22Rv1 (cell line): ENCODE measurements around the gene CD9.

ENCODE experiments used
- H3K27ac ChIP-seq: fragments of 450-650 bp; 2 replicates; pipeline ENCODE4 v1.5.1; 2017
- CTCF ChIP-seq: fragments of 450-650 bp; IDR thresholded peaks from 2 replicates; pipeline ENCODE4 v1.5.1; 2017; ENCODE audit warnings: mild to moderate bottlenecking
- ZFX ChIP-seq: fragments of 450-650 bp; IDR thresholded peaks from 2 replicates; pipeline ENCODE4 v1.6.1; 2017; ENCODE audit warnings: antibody characterized with exemption, borderline replicate concordance

Gene CD9

GRCh38 chr12:6199531-6200255 is 507 bp upstream of the CD9 start:
- TF ChIP-seq CTCF (no peak), ZFX (no peak)
- peak overlapping the region; percentile 50; the same call in 1 of the 2 replicates for H3K27ac ChIP-seq

DNA sequence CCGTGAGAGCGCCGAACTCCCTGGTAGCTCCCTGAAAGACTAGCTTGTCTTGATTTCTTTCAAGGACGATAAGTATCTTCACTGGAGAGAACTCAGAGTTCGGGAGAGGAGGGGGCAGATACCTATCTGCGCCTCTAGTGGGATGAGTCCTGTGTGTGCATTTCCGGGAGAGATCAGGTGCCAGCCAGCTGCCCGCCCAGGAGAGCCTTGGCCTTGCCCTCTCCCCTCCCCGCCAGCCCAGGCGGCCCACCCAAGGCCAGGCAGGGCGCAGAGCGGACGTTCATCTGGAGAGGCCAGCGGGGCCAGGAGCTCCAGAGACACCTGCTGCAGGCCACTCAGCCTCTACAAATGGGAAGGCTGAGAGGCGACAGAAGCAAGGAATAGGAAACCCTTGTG is 1.0 kb downstream of the CD9 start:
- peak overlapping the region; percentile 83 for H3K27ac ChIP-seq
- TF ChIP-seq ZFX (no peak), CTCF (peak; percentile 35)

DNA sequence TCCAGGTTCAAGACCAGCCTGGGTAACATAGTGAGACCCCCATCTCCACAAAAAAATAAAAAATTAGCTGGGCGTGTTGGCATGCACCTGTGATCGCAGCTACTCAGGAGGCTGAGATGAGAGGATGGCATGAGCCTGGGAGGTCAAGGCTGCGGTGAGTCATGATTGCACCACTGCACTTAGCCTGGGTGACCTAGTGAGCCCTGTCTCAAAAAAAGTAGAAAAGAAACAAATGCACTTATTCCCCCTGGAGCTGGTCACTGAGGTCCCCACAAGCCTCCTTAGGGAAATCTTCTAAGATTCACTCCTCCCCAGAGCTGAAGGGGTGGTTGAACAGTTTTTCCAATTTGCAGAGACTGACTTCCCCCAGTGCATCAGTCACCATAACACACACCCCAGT is 1.6 kb downstream of the CD9 start:
- peak overlapping the region; percentile 83 for H3K27ac ChIP-seq
- no peak for TF ChIP-seq ZFX
- TF ChIP-seq CTCF, result no peak

DNA sequence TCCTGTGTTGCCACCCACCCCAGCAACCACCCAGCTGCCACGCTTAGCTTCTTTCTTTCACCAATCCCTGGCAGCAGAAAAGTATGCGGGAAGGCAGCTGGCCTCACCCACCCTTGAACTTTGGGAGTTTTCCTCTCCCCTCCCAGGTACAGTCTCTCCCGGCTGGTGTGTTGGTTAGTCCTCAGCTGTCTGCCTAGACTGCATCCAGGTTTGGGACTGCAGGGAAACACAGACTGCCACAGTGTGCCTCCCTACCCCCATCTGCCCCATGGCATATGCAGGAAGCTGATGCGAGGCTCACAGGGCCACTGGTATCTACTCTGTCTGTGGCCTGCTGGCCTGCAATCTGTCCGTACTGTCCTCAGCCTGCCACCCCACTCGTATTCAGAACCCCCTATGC is 2.1 kb downstream of the CD9 start:
- TF ChIP-seq ZFX, result no peak
- TF ChIP-seq CTCF, result no peak
- peak overlapping the region; percentile 83; the same call in 1 of the 2 replicates for H3K27ac ChIP-seq

DNA sequence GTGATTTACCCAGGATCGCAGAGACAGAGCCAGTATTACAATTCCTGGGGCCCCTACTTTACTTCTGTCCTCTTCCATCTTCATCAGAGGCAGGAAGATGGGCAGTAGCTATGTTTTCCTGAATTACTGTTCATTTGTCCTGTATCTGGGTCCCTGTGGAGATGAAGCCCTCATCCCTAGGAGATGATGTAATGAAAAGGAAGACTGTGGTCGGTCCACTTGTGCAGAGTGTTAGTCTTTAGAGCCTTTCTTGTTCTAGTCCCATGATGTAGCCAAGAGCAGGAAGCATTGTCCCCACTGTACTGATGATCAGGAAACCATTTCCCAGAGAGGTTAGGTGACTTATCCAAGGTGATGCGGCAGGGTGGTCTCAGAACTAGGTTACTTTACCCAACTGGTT is 2.6 kb downstream of the CD9 start:
- TF ChIP-seq ZFX, result no peak
- TF ChIP-seq CTCF, result no peak
- H3K27ac ChIP-seq, result no peak overlapping the region

DNA sequence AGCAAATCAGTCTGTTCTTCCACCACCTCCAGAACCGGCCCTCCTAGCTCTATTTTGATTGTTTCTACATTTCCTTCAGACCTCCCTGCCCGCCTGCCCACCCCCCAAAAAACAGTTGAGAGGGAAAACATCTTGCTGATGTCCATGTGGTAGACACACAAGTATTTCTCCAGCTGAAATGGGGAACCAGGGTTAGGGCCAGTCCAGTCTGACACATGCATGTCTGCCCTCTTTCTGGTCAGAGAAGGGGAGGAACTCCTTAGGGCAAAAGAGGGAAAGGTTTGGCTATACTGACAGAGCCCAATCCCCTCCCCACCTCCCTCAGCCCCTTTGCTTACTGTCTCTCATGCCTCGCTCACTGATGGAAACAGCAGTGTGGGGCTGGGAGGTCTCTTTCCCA is 3.4 kb downstream of the CD9 start:
- no peak overlapping the region for H3K27ac ChIP-seq
- TF ChIP-seq ZFX, result no peak
- no peak for TF ChIP-seq CTCF

DNA sequence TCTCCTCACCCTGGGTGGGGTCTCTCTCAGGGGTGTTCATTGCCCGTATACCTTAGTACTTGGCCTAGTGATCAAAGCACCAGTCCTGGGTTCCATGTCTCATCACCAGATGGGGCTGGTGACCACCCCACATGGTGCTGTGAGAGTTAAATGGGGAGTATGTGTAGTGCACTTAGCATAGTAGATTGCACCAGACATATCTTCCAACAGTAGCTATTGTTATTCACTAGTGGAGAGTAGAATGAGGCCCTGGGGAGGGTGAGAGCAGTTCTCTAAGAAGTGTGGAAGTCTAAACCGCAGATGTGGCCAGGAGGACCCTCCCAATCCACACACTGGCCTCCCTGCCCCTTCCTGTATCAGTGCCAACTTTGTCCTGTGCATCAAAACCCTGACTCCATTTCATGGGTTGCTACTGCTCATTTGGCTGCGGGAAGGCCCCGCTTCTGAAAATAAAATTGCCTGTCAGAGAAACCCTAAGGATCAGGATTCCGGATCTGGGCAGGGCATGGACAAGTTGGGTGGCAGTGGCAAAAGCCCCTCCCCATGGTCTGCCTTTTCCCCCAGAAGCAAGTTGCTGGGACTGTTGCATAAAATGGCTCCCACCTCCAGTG is 4.4 kb downstream of the CD9 start:
- no peak for TF ChIP-seq CTCF
- no peak for TF ChIP-seq ZFX
- no peak overlapping the region for H3K27ac ChIP-seq
